Right renal pelvis (tissue), 4 donors: Measurements from ENCODE around the gene KCNG2. TPM values are rescaled to one million over a fixed set of nuclear protein-coding genes. Genes with fewer than 3 reads are reported as not detected.
A peak's percentile ranks its signal among the peaks of the same experiment; 100 is the strongest.
"Not testable (repeated sequence)": the region's sequence is repeated elsewhere in the genome, so short reads cannot be mapped to it uniquely, and the experiment has no call there.

Experiments used
- DNase-seq, 4 donors: peaks; one replicate each; pipeline ENCODE4 v3.0.0-alpha.2; 2013; ENCODE audit warnings: low read depth in 4 of 4, low spot score in 3 of 4, missing footprints in 1 of 4
- polyA plus RNA-seq, 4 donors: library from polyadenylated mRNA; unstranded; fragments of 120-200 nt; gene quantifications; one replicate each; pipeline ENCODE4 v1.2.1, GENCODE V29; 2013; ENCODE audit not compliant: insufficient read length in 4 of 4

Gene KCNG2
- polyA plus RNA-seq: under 1 TPM; 0.13 to 0.52 (median 0.15) TPM

- no peak for DNase-seq
Measured at GRCh38 chr18:79797518-79798345, at the start of gene KCNG2. Gene KCNG2 (plus strand): TSS chr18:79797938. CDS start chr18:79863668, 65,730 bp downstream.

- DNase-seq: no peak
Measured at GRCh38 chr18:79748321-79749180, 49.2 kb upstream of the KCNG2 start.

GRCh38 chr18:79749251-79750191 is 48.2 kb upstream of the KCNG2 start:
- DNase-seq: peak in 3 of 4 donors; percentile 18 to 47 (median 36)

- no peak for DNase-seq
Measured at GRCh38 chr18:79750980-79751571, 46.7 kb upstream of the KCNG2 start.

GRCh38 chr18:79751918-79752578 is 45.7 kb upstream of the KCNG2 start:
- DNase-seq: not testable (repeated sequence)

GRCh38 chr18:79752946-79753345 is 44.8 kb upstream of the KCNG2 start:
- not testable (repeated sequence) for DNase-seq

GRCh38 chr18:79753391-79753851 is 44.3 kb upstream of the KCNG2 start:
- no peak for DNase-seq

GRCh38 chr18:79754022-79754761 is 43.5 kb upstream of the KCNG2 start:
- DNase-seq: no peak

GRCh38 chr18:79754831-79755351 is 42.8 kb upstream of the KCNG2 start:
- DNase-seq: no peak

GRCh38 chr18:79755496-79756142 is 42.1 kb upstream of the KCNG2 start:
- DNase-seq: no peak

- DNase-seq: no peak
Measured at GRCh38 chr18:79756143-79756500, 41.6 kb upstream of the KCNG2 start.

- DNase-seq: no peak
Measured at GRCh38 chr18:79756826-79757225, 40.9 kb upstream of the KCNG2 start.

- no peak for DNase-seq
Measured at GRCh38 chr18:79760348-79760747, 37.4 kb upstream of the KCNG2 start.

GRCh38 chr18:79760881-79761280 is 36.9 kb upstream of the KCNG2 start:
- DNase-seq: no peak

GRCh38 chr18:79763407-79763806 is 34.3 kb upstream of the KCNG2 start:
- DNase-seq: no peak

GRCh38 chr18:79764131-79764530 is 33.6 kb upstream of the KCNG2 start:
- DNase-seq: no peak

GRCh38 chr18:79765491-79766245 is 32.1 kb upstream of the KCNG2 start:
- no peak for DNase-seq
